Pancreas (tissue), 10 donors: ENCODE data around the gene PLEKHA4. TPM values are rescaled to one million over a fixed set of nuclear protein-coding genes. Genes with fewer than 3 reads are reported as not detected.

Source experiments
- ATAC-seq, 4 donors: fragments of 200-7000 bp; cut with Tn5 transposase; one replicate each; pipeline versions ENCODE4 v1.8.0 to v1.9.1; 2020; ENCODE audit warnings: mild to moderate bottlenecking in 4 of 4, moderate library complexity in 4 of 4
- DNase-seq, 6 donors: peaks; one replicate each; pipeline ENCODE4 v3.0.0-alpha.2; 2020
- FAIRE-seq: peaks from 2 replicates; lab custom pipeline; 2012; peaks lifted over from hg19 to GRCh38; lab: Jason Lieb, UNC
- H3K27ac ChIP-seq, 4 donors: fragments of 200-600 bp; sonication (generic); 1 replicate in 3 of 4; 2 replicates in 1 of 4; pipeline versions ENCODE4 v1.5.0 to v1.8.0; 2020
- H3K27me3 ChIP-seq, 4 donors: fragments of 200-600 bp; one replicate each; pipeline ENCODE4 v1.8.0; 2021
- H3K36me3 ChIP-seq, 3 donors: fragments of 200-600 bp; sonication (generic) in 1 of 3; one replicate each; pipeline versions ENCODE4 v1.5.0 to v1.8.0; 2020 to 2021
- H3K4me1 ChIP-seq, 3 donors: fragments of 200-600 bp; one replicate each; pipeline ENCODE4 v1.8.0; 2021
- H3K4me3 ChIP-seq, 4 donors: fragments of 200-600 bp; sonication (generic) in 2 of 4; one replicate each; pipeline versions ENCODE4 v1.5.0 to v1.8.0; 2020 to 2021
- H3K9me3 ChIP-seq, 4 donors: fragments of 200-600 bp; one replicate each; pipeline ENCODE4 v1.8.0; 2021
- CTCF ChIP-seq, 4 donors: fragments of 200-600 bp; sonication (generic) in 3 of 4; IDR thresholded peaks; one replicate each; pipeline versions ENCODE4 v1.5.0 to v1.8.0; 2021; ENCODE audit warnings: antibody characterized with exemption in 4 of 4
- WGBS, 2 donors: extraction: QIAGEN DNeasy Blood & Tissue Kit; methylation state at CpG; one replicate each; pipeline ENCODE4 v1.1.7; 2013; 5-methylcytosine and 5-hydroxymethylcytosine counted together
- intact Hi-C, 3 donors: fragments of 100-400 bp; cut with DNase I; formaldehyde crosslinking; loops; one replicate each; pipeline versions ENCODE4 v1.11.1 to v1.14.2; 2022
- polyA plus RNA-seq, 2 donors: library from polyadenylated mRNA; stranded (reverse); fragments of 200-250 nt; gene quantifications; one replicate each; pipeline ENCODE4 v1.2.3, GENCODE V29; 2013
- total RNA-seq, 6 donors: library from RNA; stranded (reverse); fragmentation: NEBNext Ultra II Directional in 4 of 6; extraction: Animal tissue kit (Norgen Biotek cat#: 25700) in 4 of 6; gene quantifications; one replicate each; pipeline versions ENCODE4 v1.2.1 to v1.2.4, GENCODE V29; 2021 to 2023
- donor health status: healthy with polysubstance abuse.
- donor health status: DM: no; HTN: no; CAD: no; lungs with moderate emphysema.
- donor health status: DM: no; HTN: no; CAD: no.
- donor health status: control.
- donor health status: control.
- donor health status: Bipolar disorder and iron deficiency.
- donor health status: DM: yes; HTN: yes; CAD: no.
- donor health status: DM: no; HTN: no; CAD: no.
- donor health status: DM: no; HTN: no; CAD: no.
- donor health status: DM: yes; HTN: yes; CAD: no.

PLEKHA4 gene
- 10 to 100 TPM in 2 of 6 donors, 1 to 10 TPM in 4; 5.9 to 19.7 (median 8.7) TPM for total RNA-seq
- 10 to 100 TPM; 18.2 to 28.3 TPM for polyA plus RNA-seq

GRCh38 chr19:48868114-48868886 lies at the start of gene PLEKHA4:
TSS of gene PLEKHA4 (minus strand) at chr19:48868617. CDS start at chr19:48867620, 997 bp downstream.
- no peak for TF ChIP-seq CTCF (IDR thresholded peaks at IDR 0.05)
- ATAC-seq (no peak), DNase-seq (peak in 5 of 6 donors; percentile 37 to 72 (median 59)), FAIRE-seq (no peak)
- WGBS, 2 donors, result 37 to 53% methylated on average over 11 of the region's 11 CpGs
- no peaks in the 10 kb centered on the region for H3K36me3 ChIP-seq
- no peaks in the 10 kb centered on the region for H3K27me3 ChIP-seq
- H3K4me1 ChIP-seq, result no peaks in the 10 kb centered on the region
- intact Hi-C loops, result no loop called here
- peak within 1 kb of the TSS in 1 of 4 donors; percentile 30 for H3K4me3 ChIP-seq
- peak within 1 kb of the TSS in 2 of 4 donors; percentile 66 to 68 for H3K27ac ChIP-seq
- no peaks in the 10 kb centered on the region for H3K9me3 ChIP-seq

GRCh38 chr19:48918071-48918470 lies 49.7 kb upstream of the PLEKHA4 start:
- no peaks in the 10 kb centered on the region for H3K9me3 ChIP-seq
- DNase-seq (no peak), ATAC-seq (no peak), FAIRE-seq (no peak)
- TF ChIP-seq CTCF (IDR thresholded peaks at IDR 0.05), result no peak
- intact Hi-C loops, result no loop called here
- no peaks in the 10 kb centered on the region for H3K4me1 ChIP-seq
- no peaks in the 10 kb centered on the region for H3K27me3 ChIP-seq
- H3K36me3 ChIP-seq, result peaks cover 0 to 3% (median 3%) of the 10 kb centered on the region in 3 donors
- H3K27ac ChIP-seq, result no peak overlapping the region
- no peak overlapping the region for H3K4me3 ChIP-seq
- 91% methylated on average over 6 of the region's 6 CpGs for WGBS, 2 donors

- Histone ChIP-seq H3K4me1 (no peaks in the 10 kb centered on the region), H3K9me3 (no peaks in the 10 kb centered on the region), H3K4me3 (no peak overlapping the region), H3K27ac (no peak overlapping the region), H3K27me3 (no peaks in the 10 kb centered on the region), H3K36me3 (peaks cover 3 to 12% (median 11%) of the 10 kb centered on the region in 3 donors)
- DNase-seq, result no peak
- no peak for TF ChIP-seq CTCF (IDR thresholded peaks at IDR 0.05)
- WGBS, 2 donors, result 88 to 90% methylated on average over 8 of the region's 8 CpGs
- intact Hi-C loops, result no loop called here
- ATAC-seq, result peak in 3 of 4 donors; percentile 18 to 55 (median 20)
- FAIRE-seq, result no peak
Observed at GRCh38 chr19:48915757-48916156, 47.3 kb upstream of the PLEKHA4 start.

- intact Hi-C loops, result no loop called here
- H3K36me3 ChIP-seq, result peaks cover 3 to 24% (median 16%) of the 10 kb centered on the region in 3 donors
- H3K4me3 ChIP-seq, result no peak overlapping the region
- no peak overlapping the region for H3K27ac ChIP-seq
- H3K4me1 ChIP-seq, result no peaks in the 10 kb centered on the region
- TF ChIP-seq CTCF (IDR thresholded peaks at IDR 0.05), result no peak
- no peak for FAIRE-seq
- H3K27me3 ChIP-seq, result no peaks in the 10 kb centered on the region
- DNase-seq, result no peak
- no peak for ATAC-seq
- H3K9me3 ChIP-seq, result no peaks in the 10 kb centered on the region
- 93 to 97% methylated on average over 8 of the region's 8 CpGs for WGBS, 2 donors
Observed at GRCh38 chr19:48914181-48914580, 45.8 kb upstream of the PLEKHA4 start.
